Ishikawa (cell line): ENCODE measurements around the gene DUXB.

Experiments
- CEBPB ChIP-seq: IDR thresholded peaks from 2 replicates; pipeline ENCODE4 v1.6.1; 2012
- CREB1 ChIP-seq: IDR thresholded peaks from 2 replicates; pipeline ENCODE4 v1.6.1; 2012; ENCODE audit warnings: low read depth
- EP300 ChIP-seq: IDR thresholded peaks from 2 replicates; pipeline ENCODE4 v1.6.1; 2012; ENCODE audit warnings: borderline replicate concordance
- NFIC ChIP-seq: IDR thresholded peaks from 2 replicates; pipeline ENCODE4 v1.6.1; 2012
- TAF1 ChIP-seq: IDR thresholded peaks from 2 replicates; pipeline ENCODE4 v1.6.1; 2012; ENCODE audit warnings: low read depth, mild to moderate bottlenecking
- TCF12 ChIP-seq: IDR thresholded peaks from 2 replicates; pipeline ENCODE4 v1.6.1; 2012; ENCODE audit warnings: low read depth
- TF ChIP-seq, protein P1 (sequence below): IDR thresholded peaks from 2 replicates; pipeline ENCODE4 v1.6.1; 2012; ENCODE audit warnings: low read depth, mild to moderate bottlenecking
- TF ChIP-seq, protein P2 (sequence below): IDR thresholded peaks from 2 replicates; pipeline ENCODE4 v1.6.1; 2012

DNA sequence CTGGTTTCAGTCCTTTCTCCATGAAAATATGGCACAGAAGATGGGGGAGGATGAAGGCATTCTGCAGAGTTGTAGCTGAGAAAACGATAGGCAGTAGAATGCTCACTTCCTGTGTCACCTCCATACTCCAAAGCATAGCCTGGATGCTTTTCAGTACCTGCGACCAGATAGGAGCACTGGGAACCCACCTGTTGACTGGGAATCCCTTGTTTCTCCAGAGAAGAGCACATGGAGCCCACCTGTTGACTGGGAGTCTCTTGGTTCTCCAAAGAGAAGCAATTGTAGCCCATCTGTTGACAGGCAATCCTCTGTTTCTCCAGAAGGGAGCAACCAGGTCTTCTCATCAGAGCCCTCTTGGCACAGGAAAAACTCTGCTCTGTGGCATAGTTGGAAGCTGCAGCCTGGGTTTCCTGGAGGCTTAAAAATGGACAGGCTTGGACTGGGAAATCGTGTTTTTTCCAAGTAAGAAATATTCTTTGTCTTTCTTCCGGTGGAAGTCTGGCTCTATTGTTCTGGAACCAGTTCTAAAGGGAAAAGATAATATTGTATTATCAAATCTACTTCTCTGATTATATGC, 40.4 kb downstream of the DUXB start:
- no peak for TF ChIP-seq TAF1
- TF ChIP-seq, protein P1, sequence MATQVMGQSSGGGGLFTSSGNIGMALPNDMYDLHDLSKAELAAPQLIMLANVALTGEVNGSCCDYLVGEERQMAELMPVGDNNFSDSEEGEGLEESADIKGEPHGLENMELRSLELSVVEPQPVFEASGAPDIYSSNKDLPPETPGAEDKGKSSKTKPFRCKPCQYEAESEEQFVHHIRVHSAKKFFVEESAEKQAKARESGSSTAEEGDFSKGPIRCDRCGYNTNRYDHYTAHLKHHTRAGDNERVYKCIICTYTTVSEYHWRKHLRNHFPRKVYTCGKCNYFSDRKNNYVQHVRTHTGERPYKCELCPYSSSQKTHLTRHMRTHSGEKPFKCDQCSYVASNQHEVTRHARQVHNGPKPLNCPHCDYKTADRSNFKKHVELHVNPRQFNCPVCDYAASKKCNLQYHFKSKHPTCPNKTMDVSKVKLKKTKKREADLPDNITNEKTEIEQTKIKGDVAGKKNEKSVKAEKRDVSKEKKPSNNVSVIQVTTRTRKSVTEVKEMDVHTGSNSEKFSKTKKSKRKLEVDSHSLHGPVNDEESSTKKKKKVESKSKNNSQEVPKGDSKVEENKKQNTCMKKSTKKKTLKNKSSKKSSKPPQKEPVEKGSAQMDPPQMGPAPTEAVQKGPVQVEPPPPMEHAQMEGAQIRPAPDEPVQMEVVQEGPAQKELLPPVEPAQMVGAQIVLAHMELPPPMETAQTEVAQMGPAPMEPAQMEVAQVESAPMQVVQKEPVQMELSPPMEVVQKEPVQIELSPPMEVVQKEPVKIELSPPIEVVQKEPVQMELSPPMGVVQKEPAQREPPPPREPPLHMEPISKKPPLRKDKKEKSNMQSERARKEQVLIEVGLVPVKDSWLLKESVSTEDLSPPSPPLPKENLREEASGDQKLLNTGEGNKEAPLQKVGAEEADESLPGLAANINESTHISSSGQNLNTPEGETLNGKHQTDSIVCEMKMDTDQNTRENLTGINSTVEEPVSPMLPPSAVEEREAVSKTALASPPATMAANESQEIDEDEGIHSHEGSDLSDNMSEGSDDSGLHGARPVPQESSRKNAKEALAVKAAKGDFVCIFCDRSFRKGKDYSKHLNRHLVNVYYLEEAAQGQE = no peak
- TF ChIP-seq CEBPB = no peak
- TF ChIP-seq TCF12 = no peak
- no peak for TF ChIP-seq EP300
- no peak for TF ChIP-seq NFIC
- TF ChIP-seq, protein P2, sequence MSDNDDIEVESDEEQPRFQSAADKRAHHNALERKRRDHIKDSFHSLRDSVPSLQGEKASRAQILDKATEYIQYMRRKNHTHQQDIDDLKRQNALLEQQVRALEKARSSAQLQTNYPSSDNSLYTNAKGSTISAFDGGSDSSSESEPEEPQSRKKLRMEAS = no peak
- no peak for TF ChIP-seq CREB1
